Placental epithelial cell (primary cell): ENCODE measurements around the gene LARGE2. TPM values are rescaled to one million over a fixed set of nuclear protein-coding genes. Genes with fewer than 3 reads are reported as not detected.

Experiments used
- total RNA-seq: library from RNA; depleted of rRNA; stranded (reverse); fragments of >200 nt; gene quantifications from 2 replicates; pipeline ENCODE4 v1.2.3, GENCODE V29; 2012

The LARGE2 gene
- under 0.01 and 0.22 TPM in 2 replicates for total RNA-seq

DNA sequence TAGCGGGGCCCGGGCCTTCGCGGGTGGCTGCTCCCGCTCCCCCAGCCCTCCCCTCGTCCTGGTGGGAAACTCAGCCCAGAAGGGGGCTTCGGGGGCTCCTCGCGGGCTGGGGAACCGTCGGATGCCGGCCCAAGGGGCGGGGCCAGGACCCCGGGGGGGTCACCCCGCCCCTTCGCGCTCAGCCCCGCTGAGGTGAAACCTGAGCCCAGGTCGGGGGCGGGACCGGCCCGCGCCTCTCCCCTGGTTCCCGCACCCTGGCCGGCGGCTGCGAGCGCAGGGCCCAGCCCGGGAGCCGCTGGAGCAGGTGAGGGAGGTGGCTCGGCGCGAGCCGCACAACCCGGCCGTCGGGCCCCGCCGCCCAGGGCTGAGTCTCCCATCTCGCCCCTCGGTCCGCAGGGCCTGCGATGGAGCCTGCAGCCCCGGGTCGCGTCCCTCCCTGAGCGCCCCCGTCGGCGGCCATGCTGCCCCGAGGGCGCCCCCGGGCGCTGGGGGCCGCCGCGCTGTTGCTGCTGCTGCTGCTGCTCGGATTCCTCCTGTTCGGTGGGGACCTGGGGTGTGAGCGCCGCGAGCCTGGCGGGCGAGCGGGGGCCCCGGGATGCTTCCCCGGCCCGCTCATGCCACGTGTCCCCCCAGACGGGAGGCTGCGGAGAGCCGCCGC is at the start of gene LARGE2:
Gene LARGE2, plus strand, starts transcription at position 232 of the 658 bp plus-strand sequence. Its CDS starts 227 bp downstream, at position 459.

DNA sequence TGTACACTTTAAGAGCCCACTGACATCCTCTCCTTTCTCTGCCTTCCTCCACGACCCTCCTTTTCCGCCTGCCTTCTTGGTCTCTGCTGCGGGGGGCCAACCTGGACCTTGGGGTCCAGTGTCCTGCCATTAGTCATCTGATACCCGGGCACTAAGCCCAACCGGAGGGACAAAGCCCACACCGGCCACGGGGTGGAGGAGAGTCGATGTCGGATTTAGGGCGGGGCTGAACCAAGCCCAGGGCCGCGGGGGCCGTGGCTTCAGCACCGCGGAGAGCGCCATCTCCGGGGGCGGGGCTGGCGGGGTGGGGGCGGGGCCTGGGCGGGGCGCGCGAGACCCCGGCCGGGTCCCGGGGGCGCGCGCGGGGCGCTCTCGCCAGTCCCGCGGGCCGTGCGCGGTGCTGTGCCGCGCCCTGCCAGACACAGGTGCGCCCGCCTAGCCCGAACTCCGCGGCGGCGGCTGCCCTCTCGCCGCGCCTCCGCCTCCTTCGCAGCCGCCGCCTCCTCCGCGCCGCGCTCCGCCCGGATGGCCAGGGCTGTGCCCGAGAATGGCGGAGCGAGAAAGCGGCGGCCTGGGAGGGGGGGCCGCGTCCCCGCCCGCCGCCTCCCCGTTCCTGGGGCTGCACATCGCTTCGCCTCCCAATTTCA is 37.1 kb upstream of the LARGE2 start, which contains the start of gene MAPK8IP1:
Gene MAPK8IP1, plus strand, starts transcription at position 378 of the 647 bp plus-strand sequence. Its CDS starts 170 bp downstream, at position 548.

DNA sequence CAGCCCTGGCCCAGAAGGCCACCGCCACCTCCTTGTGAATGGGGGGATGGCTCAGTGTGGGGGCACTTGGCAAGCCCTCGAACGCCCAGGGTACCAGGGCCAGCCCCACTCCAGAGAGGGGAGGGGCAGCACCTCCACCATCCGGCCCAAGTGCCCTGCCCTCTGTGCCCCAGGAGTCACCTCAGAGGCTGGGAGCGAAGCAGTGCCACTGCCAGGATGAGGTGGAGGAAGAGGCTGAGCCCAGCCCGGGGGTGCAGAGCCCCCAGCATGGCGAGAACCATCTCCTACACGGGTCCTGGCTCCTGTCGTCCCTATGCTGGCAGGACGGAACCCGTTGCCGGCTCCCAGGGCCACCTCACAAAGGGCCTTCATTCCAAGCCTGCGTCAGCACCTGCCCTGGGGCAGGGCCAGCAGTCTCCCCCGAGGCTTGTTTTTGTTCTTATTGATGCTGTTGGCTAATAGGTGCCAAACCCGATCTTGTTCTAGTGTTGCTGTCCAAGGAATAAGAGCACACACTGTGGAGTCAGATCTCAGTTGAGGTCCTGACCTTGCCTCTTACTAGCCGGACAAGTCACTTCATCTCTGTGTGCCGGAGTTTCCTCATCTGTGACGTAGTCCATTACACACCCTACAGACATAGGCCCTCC is 15.4 kb upstream of the LARGE2 start, which contains the start of gene FREY1:
Gene FREY1, minus strand, starts transcription at position 307 of the 647 bp plus-strand sequence. Its CDS starts 26 bp downstream, at position 281.

DNA sequence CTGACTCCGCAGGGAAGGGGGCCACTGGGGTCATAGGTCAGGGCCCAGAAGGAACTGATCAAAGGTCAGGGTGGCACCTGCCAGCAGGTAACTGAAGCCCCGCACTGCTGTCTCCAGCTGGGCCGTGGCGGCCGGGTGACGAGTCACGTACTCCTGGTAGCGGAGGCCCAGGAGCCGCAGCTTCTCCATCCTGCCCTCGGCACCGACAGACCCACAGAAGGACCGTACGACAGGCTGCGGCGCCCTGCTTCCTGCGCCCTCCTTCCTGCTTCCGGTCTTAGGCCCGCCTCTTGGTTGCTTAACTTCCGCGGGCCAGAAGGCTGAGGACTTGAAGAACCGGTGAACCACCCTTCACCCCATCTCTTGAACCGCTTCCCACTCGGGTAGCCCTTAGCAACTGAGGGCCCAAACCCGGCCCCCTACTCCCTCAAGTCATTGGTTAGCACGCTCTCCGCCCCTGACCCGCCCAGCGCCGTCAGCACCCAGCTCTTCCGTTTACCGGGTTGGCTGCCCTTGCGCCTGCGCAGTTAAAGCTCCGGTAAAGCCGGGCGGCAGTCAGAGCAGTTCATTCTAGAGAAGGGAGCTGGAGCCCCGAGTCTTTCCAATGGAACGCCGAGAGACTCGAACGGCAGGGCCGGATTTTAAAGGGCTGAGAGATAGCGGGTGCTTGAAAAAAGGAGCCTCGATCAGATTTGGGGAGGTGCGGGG is 4.7 kb upstream of the LARGE2 start, which contains the start of gene PEX16:
Gene PEX16, minus strand, starts transcription at position 255 of the 708 bp plus-strand sequence. Its CDS starts 66 bp downstream, at position 189.

Other genes with a start within 250 kb of the LARGE2 start
- gene SLC35C1, start 117.5 kb upstream of the LARGE2 start, total RNA-seq: 10.6 and 17.0 TPM in 2 replicates
- 26.6 and 33.8 TPM in 2 replicates for gene CRY2, start 75.2 kb upstream of the LARGE2 start, total RNA-seq
- gene MAPK8IP1, start 37.0 kb upstream of the LARGE2 start, total RNA-seq: 3.9 and 4.4 TPM in 2 replicates
- 2.7 and 3.4 TPM in 2 replicates for gene FREY1, start 15.4 kb upstream of the LARGE2 start, total RNA-seq
- 32.6 and 36.3 TPM in 2 replicates for gene PEX16, start 4.8 kb upstream of the LARGE2 start, total RNA-seq
- 12.9 and 22.0 TPM in 2 replicates for gene PHF21A, start 198.8 kb downstream of the LARGE2 start, total RNA-seq